HG02981 (cell line): ENCODE results near the gene CCDC136.

Experiments
- ATAC-seq: cut with Tn5 transposase; IDR thresholded peaks from one replicate; pipeline ENCODE4 v1.9.1; 2021; ENCODE audit warnings: mild to moderate bottlenecking, moderate library complexity; ENCODE audit not compliant: unreplicated experiment

The CCDC136 gene

GRCh38 chr7:128830231-128831177, 38.7 kb downstream of the CCDC136 start, which contains the start of gene FLNC:
Gene FLNC, plus strand, starts transcription at chr7:128830406. Its CDS starts 232 bp downstream, at chr7:128830638.
- ATAC-seq: no peak

- ATAC-seq: no peak
These were observed 39.6 kb downstream of the CCDC136 start for GRCh38 chr7:128831178-128831993.

GRCh38 chr7:128831994-128832879, 40.5 kb downstream of the CCDC136 start:
- no peak for ATAC-seq

GRCh38 chr7:128832880-128833147, 41.0 kb downstream of the CCDC136 start:
- no peak for ATAC-seq

GRCh38 chr7:128833148-128833945, 41.6 kb downstream of the CCDC136 start:
- no peak for ATAC-seq

- no peak for ATAC-seq
These were observed 42.2 kb downstream of the CCDC136 start for GRCh38 chr7:128833946-128834325.

GRCh38 chr7:128835231-128835751, 43.5 kb downstream of the CCDC136 start:
- no peak for ATAC-seq

GRCh38 chr7:128835790-128836641, 44.2 kb downstream of the CCDC136 start:
- no peak for ATAC-seq

- no peak for ATAC-seq
These were observed 45.1 kb downstream of the CCDC136 start for GRCh38 chr7:128836729-128837348.

- ATAC-seq: no peak
These were observed 45.8 kb downstream of the CCDC136 start for GRCh38 chr7:128837521-128837921.

- ATAC-seq: no peak
These were observed 46.5 kb downstream of the CCDC136 start for GRCh38 chr7:128838109-128838779.

- ATAC-seq: no peak
These were observed 47.4 kb downstream of the CCDC136 start for GRCh38 chr7:128838981-128839731.

GRCh38 chr7:128839751-128840177, 48.0 kb downstream of the CCDC136 start:
- no peak for ATAC-seq

GRCh38 chr7:128840326-128841170, 48.8 kb downstream of the CCDC136 start:
- ATAC-seq: no peak

GRCh38 chr7:128841171-128841690, 49.5 kb downstream of the CCDC136 start:
- ATAC-seq: no peak
